Activated CD8-positive, alpha-beta memory T cell treated with anti-CD3 and anti-CD28 coated beads, Interleukin-2, amount 50 U/mL, for 1 hour (primary cell): ENCODE results near the gene CHD6.

Source experiments
- DNase-seq: peaks from one replicate; pipeline ENCODE4 v3.0.0-alpha.2; 2020; ENCODE audit errors: extremely low read depth

The CHD6 gene, protein sequence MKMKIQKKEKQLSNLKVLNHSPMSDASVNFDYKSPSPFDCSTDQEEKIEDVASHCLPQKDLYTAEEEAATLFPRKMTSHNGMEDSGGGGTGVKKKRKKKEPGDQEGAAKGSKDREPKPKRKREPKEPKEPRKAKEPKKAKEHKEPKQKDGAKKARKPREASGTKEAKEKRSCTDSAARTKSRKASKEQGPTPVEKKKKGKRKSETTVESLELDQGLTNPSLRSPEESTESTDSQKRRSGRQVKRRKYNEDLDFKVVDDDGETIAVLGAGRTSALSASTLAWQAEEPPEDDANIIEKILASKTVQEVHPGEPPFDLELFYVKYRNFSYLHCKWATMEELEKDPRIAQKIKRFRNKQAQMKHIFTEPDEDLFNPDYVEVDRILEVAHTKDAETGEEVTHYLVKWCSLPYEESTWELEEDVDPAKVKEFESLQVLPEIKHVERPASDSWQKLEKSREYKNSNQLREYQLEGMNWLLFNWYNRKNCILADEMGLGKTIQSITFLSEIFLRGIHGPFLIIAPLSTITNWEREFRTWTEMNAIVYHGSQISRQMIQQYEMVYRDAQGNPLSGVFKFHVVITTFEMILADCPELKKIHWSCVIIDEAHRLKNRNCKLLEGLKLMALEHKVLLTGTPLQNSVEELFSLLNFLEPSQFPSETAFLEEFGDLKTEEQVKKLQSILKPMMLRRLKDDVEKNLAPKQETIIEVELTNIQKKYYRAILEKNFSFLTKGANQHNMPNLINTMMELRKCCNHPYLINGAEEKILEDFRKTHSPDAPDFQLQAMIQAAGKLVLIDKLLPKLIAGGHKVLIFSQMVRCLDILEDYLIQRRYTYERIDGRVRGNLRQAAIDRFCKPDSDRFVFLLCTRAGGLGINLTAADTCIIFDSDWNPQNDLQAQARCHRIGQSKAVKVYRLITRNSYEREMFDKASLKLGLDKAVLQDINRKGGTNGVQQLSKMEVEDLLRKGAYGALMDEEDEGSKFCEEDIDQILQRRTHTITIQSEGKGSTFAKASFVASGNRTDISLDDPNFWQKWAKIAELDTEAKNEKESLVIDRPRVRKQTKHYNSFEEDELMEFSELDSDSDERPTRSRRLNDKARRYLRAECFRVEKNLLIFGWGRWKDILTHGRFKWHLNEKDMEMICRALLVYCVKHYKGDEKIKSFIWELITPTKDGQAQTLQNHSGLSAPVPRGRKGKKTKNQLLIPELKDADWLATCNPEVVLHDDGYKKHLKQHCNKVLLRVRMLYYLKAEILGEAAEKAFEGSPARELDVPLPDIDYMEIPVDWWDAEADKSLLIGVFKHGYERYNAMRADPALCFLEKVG (N-terminal part only)

DNA sequence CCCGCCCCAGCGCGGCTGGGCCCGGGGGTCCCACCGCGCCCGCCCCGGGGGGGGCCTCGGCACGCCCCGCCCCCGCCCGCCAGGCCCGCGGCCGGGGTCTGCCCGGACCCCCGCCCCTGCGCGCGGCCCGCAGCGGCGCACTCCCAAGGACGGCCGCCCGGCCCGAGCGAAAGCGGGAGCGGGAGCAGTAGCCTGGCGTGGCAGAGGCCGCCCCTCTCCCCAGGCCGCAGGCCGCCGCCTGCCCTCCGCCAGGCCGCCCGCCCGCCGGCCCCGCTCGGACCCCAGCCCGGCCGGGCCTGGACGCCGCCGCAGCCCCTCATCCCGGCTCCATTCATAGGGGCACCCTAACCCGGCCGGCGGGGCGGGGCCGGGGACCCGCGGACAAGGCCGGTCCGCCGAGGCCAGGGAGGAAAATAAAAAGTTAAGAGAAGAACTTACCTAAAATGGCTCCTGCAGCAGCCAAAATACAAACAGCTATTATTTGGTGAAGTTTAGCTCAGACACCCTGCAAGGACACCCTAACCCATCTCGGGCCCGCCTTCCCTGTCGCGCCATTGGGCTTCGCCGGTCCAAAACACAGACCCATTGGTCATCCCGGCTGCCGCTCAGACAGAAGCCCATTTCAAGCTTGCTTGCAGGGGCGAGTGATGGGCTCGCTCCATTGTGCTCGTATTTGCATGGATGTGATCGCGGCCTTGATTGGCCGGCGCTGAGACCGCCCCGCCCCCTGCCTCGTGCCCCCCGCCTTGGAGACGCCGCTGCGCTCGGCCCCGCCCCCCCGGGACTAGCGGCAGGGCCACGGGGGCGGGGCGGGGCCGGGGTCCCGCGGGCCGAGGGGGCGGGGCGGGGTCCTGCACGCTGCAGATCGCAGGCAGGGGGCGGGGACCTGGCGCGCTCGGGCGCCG lies at the start of gene CHD6:
Gene CHD6 (minus strand): TSS at position 476 of the 905 bp plus-strand sequence. CDS start 67,040 bp downstream, outside the sequence.
- peak; percentile 99 for DNase-seq

DNA sequence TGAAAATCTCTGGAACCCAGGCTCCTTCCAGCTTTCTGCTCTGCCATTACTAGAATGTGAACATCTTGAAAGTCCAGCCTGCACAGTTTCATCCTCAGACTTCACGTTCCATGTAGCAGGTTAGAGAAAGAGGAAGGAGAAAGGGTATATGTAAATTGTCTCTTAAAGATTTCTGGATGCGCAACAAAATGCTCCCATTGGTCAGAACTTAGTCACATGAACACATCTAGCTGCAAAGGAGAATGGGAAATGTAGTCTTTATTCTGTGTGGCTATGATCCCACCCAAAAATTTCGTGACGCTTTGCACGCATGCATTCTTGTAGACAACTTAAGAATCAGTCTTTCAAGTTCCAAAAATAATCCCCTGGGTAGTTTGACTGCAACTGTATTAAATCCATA lies 46.4 kb upstream of the CHD6 start:
- no peak for DNase-seq

DNA sequence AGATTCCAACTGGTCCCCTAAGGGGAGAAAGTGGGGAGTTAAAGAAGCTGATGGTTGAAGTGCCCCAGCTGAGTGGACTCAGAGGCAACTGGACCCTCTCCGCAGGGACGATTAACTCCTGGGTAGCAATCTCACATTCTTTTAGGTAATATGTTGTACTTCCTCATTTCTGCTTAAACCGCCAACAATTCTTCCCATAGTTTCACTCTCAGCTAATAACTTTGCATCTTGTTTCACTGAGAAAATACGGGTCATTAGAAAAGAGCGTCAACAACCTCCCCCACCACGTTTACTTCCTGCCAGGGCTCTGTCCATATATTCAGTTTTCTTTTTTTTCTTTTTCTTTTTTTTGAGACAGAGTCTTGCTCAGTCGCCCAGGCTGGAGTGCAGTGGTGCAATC lies 39.5 kb upstream of the CHD6 start:
- DNase-seq = no peak

DNA sequence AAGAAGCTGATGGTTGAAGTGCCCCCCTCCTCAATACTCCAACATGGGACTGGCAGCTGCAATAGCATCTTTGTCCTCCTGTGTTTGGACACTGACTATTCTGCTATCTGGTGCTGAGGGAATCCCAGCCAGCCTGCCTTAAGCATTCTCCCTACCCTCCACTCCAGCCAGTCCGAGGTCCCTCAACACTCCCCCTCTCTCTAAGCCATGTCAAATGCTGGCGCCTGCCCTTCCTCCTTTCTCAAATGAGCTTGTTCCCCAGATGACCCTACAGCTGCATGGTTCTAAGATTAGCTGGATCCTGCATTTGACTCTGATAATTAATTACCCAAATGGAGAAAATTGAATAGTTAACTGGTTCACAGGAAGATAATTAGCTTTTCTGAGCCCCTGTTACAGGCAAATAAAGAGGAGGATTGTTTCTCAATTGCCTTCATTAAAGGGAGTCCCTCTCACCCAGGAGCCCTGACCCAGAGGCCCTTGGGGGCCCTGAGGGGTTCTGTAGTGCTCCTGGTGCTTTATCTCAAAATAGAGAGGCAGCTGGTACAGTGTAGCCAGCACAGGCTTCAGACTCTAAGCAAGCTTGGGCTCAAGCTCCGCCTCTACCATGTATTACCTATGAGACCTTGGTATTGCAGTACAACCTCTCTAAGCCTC lies 37.9 kb upstream of the CHD6 start:
- no peak for DNase-seq

DNA sequence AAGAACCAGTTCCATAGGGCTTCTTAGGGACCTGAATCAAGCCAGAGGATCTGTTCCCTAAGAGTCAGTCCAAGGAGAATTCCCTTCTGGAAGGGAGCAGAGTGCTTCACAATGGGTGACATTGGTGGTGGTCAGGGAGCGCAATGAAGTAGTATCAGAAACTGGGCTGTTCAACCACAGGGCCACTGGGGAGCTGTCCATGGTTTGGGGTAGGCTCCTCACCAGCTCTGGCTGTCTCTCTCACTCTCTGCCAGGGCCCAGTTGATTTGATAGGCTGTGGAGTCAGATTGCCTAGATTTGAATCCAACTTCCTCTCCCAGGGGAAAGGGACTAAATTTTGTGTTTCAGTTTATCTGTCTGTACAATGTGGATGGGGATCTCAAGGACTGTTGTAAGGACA lies 36.7 kb upstream of the CHD6 start:
- no peak for DNase-seq

DNA sequence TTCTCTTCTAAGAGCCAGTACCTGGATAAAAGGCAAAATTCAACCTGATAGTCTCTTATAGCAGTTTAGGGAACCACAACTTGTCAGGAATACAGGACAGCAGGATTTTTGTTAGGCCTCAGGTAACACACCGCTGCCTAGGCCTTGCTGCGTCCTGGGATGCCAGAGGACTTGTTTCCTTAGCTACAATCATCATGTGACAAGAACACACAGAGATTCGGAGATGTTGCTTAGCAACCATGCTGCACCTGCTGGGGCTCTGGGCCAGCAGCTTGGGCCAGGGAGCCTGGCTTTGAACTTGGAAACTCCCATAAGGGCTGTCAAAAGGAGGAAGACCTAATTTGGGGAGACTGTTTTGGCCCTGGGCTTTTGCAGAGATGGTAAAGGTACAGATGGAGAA lies 36.1 kb upstream of the CHD6 start:
- no peak for DNase-seq

DNA sequence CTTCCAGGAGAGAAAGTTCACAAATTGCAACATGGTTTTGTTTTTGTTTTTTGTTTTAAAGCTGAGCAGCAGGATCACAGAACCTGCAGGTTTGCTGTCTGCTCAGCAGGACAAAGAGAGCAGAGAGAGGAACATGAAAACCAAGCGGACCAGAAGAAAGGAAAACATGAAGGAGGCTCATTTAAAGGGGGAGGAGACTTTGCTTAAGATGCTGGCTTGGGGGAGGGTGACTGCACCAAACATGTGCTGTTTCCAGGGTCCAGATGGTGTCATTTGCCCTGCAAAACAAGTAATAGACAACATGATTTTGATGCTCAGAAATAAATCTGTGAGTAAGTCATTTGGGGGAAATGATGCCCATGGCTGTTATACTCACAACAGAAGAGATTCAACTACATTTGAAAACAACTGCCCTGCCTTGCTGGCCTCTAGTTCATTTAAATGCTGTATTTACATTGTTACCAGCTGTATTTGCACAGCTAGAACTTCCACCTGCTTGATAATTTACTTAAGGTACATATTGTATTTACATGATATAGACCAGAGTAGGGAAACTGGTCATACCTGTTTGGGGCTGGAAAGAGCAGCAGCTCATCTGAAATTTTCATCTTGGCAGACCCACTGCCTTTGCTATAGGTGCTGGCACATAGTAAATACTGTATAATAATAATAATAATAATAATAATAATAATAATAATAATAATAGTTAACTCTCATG lies 32.2 kb upstream of the CHD6 start:
- no peak for DNase-seq

DNA sequence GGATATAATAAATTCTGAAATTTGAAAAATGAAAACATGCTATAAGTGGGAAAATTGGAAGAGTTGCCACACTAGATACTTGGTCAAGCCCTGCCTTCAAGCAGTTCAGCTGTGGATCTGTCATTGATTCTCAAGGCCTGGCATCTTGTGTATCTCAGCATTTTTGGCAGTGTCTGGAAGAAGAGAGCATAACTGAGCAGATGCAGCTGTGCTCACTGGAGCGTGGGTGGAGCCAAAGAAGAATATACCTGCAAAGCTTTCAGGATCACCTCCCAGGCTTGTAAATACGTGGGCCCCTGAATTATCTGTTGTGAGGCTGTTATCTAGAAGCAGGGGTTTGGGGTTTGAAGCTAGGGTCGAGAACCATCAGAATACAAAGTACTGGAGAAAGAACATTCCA lies 31.3 kb upstream of the CHD6 start:
- no peak for DNase-seq

DNA sequence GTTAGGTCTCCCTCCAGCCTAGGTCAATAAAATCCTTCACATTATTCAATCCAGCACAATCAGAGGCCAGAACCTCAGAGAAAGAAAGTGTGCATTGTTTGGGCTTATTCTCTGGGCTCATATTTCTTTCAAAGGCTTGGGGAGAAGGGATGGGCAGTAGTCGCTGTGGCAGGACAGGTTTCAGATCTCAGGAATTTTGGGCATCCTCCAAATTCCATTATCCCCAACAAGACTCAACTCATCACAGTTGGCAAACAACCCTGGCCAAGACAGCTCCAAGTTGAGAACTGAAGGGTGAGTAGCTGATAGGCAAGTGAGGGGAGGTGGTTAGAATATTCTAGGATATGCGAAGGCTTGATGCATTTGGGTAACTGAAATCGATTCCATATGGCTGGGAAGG lies 27.2 kb upstream of the CHD6 start:
- no peak for DNase-seq

DNA sequence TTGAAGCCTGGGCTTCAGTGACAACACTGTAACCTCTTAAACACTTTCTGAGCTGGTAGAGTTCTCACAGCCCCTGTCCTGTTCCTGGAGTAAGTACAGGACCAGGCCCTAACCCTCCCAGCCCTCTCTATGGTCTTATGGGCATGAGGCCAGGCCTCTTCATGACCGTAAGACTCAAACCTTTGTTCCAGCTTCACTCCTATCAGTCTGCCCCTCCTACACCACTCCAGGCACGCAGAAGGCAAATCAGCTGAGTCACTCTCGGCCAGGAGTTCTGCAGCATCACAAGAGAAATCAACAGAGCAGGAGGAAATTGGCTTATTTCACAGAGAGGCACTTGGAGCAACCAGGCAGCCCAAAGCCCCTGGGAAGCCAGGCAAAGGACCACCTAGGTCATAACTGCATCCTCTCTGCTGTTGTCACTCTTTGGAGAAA lies 25.3 kb upstream of the CHD6 start:
- DNase-seq = no peak

DNA sequence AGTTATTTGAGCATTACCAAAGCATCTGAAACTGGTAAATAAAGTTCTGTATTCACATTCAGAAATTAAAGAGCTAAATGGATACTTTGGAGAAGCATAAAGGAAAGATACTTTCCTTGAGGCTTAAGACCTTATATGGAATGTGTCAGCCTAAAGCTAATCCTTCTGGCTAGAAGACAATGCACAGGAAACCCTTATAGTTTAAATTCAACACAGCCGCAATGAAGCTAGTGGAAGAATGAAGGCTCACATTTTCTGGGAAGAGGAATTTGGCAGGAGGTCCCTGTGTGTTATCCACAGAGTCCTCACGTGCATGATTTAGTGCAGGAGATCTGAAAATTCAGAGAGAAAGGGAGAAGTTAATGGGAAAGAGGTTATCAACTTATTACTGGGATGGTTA lies 21.5 kb upstream of the CHD6 start:
- DNase-seq = no peak

DNA sequence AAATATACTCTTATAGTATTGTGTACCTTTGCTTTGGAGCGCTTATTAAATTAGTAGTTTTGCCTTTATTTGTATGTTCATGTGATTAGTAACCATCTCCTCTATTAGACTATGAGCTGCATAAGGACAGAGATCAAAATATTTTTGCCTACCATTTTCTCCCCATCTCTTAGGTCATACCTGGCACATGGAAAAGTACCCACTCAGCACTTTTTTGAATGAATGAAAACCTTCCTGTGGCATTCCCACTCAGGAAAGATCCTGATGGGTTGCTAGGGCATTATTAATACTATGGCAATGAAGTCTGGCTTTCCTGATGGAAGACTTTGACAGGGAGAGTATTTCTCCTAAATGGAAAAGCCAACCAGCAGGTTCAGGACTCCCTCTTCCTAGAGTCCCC lies 20.3 kb upstream of the CHD6 start:
- no peak for DNase-seq

DNA sequence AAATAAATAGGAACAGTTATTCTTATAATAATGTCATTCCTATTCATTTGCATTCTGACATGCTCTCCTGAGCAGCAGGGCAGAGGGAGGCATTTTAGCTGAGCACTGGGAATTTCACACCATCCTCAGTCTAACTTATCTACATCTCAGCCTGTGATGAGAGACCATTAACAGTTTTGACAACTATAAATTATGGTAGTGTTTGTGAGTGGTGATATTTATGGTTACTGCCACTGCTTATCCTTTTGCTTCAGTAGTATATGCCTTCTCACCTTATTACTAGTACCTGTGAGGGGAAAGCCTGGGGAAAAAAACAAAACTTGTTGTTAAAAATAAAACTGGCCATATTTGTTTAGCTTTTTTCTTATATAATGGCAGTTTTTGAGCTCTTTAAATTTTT lies 17.0 kb upstream of the CHD6 start:
- no peak for DNase-seq

DNA sequence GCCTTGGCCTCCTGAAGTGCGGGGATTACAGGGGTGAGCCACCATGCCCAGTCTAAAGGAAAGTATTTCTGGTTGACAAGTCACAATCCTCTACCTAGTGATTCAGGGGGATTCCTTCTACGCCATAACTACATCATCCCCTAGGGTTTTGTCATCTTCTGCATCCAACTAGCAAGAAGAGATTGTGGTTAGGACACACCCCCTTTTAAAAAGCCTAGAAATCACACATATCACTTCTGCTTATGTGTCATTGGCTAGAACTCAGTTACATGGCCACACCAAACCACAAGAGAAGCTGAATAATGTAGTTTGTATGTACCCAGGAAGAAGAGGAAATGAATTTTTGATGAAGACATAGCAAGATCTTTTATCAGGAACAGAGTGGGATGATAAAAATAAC lies 14.7 kb upstream of the CHD6 start:
- DNase-seq = no peak

DNA sequence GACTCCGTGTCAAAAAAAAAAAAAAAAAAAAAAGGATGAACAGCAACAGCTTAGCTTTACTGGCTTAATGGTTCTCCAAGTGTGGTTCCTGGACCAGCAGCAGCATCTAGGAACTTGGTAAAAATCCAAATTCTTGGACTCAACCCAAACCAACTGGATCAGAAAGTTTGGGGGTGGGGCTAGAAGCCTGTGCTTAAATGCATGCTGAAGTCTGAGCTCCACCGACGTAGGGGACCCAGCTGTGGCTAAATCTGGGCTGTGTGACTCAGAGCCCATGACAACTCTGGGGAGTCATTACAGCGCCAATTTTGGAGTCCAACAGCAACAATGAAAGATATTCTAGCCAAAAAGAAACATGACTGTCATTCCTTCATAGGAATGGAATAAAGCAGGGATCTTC lies 13.6 kb upstream of the CHD6 start:
- DNase-seq = no peak

DNA sequence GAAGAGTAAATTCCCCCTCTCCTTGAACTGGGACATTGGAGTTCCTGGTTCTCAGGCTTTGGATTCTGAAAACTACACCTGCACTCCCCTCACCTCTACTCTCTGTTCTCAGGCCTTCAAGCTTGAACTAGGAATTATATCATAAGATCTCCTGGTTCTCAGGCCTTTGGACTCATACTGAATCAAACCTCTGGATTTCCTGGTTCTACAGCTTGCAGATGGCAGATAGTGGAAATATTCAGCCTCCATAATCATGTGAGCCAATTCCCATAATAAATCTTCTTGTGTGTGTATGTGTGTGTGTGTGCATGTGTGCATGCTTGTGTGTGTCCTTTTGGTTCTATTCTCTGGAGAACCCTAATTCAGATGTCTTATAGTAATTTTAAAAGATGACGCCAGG lies 12.7 kb upstream of the CHD6 start:
- no peak for DNase-seq

DNA sequence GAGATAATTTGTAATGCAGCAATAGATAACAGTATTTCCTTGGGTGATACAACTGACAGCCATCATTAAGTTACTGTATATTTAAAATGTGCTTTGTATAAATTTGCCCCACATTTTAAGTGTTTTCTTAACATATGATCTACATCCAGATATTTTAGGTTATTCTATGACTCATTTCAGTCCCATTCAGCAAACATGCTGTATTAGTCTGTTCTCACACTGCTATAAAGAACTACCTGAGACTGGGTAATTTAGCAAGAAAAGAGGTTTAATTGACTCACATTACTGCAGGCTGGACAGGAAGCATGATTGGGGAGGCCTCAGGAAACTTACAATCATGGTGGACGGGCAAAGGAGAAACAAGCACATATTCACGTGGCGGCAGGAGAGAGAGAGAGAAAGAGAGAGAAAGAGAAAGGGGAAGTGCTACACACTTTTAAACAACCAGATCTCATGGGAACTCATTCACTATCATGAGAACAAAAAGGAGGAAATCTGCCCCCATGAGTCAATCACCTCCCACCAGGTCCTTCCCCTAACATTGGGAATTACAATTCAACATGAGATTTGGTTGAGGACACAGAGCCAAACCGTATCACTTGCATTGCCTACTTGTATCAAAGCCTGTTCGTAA lies 9.6 kb upstream of the CHD6 start:
- no peak for DNase-seq

DNA sequence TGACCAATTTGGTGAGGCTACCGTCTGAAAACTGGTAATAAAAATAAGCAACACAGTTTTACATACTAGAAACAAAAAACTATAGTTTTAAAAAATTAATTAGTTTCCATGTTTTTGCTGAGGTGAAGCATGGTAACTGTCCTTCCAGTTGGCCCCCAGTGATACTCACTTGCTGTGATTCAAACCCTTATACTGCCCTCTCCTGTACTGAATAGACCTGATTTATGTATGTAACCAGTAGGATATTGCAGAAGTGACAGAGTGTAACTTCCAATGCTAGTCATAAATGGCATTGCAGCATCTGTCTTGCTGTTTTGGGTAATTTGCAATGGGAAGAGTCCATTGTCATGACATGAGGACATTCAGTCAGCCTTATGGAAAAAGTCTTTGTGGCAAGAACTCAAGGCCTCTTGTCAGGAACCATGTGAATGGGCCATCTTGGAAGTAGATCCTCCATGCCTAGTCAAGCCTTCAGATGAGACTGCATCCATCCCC lies 8.9 kb upstream of the CHD6 start:
- DNase-seq = no peak
